HG02623 (cell line): Measurements from ENCODE around the gene MAN1A2.

Source experiments
- ATAC-seq: cut with Tn5 transposase; IDR thresholded peaks from one replicate; pipeline ENCODE4 v1.9.1; 2021; ENCODE audit warnings: moderate library complexity; ENCODE audit not compliant: unreplicated experiment

MAN1A2 gene

DNA sequence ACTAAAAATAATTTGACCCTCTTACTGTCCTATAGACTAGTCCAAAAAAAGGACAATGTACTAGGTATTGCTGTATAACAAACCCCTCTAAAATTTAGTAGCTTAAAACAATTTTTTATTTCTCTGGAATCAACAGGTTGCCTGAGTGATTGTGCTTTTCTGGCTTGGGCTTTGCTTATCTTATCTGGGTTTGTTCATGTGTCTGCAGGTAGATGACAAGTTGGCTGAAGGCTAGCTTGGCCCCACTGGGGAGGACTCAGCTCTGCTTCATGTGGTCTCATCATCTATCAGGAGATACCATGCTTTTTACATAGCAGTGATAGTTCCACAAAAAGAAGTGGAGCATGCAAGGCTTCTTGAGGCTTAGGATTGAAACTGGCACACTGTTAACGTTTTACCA, 114.2 kb downstream of the MAN1A2 start:
- no peak for ATAC-seq

DNA sequence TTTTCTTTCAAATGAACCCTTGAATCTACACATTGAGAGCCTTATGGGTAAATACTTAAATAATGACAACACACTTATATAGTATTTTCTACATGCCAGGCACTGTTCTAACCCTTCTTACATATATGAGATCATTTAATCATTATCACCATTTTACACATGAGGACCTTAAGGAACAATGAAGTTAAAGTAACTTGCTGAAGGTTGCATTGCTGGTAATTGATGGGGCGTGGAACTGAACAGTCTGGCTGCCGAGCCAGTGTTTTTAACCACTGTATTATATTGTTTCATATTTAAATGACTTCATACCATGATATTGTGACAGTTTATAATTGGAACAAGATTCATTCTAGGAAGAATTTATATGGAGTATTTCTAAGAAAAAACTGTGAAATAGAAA, 126.7 kb downstream of the MAN1A2 start:
- ATAC-seq = no peak

DNA sequence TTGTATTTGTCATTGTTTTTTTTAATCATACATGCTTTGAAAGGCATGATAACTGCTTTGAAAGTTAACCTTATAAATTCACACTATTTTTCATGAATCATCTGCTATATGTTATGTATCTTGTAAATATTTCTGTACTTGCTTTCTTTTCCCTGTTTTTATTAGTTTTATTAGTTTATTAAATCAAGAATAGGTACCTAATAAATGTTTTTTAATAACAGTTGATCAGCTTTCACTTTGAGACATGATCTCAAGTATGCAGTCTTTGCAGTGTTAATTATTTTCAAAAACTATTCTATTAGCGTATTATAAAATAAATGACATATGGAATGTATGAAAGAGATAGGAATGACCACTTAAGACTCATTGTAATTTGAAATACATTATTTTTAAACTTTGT, 127.8 kb downstream of the MAN1A2 start:
- ATAC-seq = no peak

DNA sequence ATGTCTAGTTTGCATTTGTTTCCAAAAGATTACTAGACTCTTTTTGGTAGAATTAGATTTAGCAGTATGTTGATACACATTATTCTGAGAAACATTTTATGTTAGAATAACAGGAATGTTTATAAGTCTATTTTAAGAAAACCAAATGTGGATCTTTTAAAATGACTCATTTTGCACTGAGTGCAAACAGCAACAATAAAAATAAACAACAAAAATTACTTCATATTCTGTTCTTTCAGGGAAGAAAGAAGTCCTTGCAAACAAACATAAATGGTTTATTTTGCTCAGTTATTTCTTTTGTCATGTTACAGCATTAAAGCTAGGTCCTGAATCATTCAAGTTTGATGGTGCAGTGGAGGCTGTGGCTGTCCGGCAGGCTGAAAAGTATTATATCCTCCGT, 131.8 kb downstream of the MAN1A2 start:
- no peak for ATAC-seq

DNA sequence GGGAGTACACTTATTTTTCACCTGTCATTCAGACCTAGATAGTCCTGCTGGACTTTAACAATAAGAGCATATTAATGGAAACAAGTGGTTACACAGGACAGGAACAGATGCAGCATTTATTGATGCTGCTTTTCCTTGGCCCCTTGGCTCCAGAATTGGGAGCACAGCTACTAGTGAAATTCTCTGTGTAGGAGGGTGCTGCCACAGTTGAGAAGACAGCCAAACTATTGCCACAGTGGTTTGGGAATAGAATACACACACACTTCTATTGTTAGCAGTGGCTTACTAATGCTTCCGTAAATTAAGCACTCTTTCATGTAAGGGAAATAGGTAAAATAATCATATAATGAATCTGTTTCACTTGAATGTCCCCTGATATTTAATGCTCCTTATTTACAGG, 133.3 kb downstream of the MAN1A2 start:
- ATAC-seq = no peak

DNA sequence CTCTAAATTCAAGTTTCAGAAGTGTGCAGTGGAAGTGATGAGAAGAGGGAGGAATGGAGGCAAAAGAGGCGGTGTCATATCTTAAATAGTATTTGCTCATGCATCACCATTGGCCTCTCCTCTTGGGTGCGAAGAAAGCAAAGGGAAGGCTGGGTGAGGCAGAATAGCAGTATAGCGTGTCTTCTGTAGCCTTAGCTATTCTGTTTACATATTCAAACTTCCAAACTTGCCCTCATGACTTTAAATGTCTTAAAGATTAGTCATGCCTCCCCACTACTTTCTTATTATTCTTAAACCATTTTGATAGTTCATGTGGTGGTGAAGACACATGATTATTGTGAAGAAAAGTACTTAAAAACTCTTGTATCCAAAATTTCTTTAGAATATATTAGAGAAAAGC, 134.0 kb downstream of the MAN1A2 start:
- no peak for ATAC-seq

DNA sequence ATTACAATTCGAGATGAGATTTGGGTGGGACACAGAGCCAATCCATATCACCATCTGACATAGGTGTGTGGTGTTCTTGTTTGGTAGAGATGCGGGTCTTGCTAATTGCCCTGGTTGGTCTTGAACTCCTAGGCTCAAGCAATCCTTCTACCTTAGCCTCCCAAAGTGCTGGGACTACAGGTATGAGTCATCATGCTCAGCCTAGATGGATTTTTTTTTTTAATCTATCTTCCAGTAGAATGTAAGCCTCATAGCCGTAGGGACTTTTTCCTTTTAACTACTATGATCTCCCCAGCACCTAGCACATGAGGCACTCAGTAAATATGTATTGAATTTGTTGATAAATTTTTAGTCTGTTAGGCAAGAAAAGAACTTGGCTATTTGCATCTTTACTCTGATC, 144.0 kb downstream of the MAN1A2 start:
- no peak for ATAC-seq

DNA sequence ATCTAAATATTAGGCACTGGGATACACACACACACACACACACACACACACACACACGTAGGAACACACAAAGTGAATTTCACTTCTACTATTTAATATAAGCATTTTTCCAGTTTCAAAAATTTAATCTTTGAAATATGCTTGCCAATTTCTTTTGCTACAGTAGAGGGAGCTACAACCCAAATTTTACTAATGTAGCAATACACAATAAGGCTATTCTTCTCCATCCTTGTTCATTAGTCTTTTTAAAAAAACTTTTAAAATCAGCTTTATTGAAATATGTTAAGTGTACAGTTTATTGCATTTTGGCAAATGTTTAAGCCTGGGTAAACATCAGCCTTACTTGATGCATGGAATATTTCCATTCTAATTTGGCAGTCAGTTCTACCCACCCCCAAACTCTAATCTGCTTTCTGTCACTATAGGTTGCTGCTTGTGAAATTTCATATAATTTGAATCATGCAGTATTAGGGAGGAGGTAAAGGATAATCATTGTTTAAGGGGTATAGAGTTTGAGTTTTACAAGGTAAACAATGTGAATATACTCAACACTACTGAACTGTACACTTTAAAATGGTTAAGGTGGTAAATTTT, 145.6 kb downstream of the MAN1A2 start:
- no peak for ATAC-seq

DNA sequence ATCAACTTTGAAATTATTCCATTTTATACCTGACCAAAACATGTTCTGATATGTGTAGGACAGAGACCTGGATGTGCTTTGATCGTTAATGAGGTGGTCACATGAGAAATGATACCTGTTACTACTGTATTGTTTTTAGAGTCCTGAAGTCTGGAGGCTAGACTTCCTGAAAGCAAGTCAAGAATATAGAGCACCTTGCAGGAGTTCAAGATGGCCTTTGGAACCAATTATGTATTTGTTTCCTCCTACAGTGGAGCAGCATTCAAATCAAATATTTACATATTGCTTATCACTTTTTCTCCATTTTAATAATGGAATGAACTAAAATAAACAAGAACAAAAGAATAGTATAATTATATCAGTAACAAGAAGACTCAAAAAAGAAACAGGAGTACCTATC, 155.9 kb downstream of the MAN1A2 start:
- ATAC-seq = no peak

DNA sequence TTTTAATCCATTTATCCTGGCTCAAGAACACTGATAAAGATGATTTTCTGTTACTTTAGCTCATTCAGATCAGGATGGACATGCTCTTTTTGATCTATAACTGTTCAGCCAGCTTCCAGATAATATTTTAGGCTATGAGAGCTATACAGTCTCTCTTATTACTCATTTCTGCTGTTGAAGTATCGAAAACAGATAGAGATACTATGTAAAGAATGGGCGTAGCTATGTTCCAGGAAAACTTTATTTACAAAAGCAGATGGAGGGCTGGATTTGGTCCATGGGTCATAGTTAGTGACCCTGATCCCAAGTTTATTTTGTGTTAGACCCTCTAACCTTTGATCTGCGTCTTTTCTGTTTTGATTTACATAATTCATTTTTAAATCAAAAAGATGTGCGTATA, 159.8 kb downstream of the MAN1A2 start:
- ATAC-seq = no peak

DNA sequence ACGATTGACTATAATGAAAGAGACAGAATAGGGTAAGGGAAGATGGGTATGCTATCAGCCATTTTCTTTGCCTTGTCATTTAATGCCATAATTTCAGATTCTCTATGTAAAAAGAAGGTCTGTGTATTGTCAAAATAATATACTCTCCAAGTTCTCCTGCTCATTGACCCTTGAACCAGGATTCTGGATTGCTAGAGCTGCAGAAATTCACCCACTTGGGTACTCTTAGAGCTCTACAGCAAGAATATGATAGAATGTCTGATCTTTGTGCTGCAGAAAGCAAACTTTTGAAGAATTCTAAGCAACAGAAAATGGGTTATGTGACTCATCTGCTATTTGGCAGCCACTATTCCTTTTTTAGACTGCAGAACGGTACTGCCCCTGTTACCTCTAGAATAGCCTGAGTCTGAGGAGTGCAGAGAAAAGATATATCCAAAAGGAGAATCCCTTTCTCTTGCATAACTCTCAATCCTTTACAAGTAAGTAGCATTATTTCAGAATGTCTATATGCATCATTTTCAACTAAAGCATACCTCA, 160.4 kb downstream of the MAN1A2 start:
- no peak for ATAC-seq

DNA sequence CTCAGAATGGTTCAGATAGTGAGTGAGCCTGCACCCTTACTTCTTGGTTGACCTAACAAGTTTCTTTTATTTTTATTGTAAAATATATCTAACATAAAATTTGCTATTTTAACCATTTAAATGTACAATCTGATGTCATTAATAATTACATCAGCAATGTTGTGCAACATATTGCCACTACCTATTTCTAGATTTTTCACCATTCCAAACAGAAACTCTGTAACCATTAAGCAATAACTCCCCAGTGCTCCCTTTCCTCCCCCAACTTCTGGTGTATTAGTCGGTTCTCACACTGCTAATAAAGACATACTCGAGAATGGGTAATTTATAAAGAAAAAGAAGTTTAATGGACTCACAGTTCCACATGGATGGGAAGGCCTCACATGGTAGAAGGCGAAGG, 162.4 kb downstream of the MAN1A2 start:
- no peak for ATAC-seq

DNA sequence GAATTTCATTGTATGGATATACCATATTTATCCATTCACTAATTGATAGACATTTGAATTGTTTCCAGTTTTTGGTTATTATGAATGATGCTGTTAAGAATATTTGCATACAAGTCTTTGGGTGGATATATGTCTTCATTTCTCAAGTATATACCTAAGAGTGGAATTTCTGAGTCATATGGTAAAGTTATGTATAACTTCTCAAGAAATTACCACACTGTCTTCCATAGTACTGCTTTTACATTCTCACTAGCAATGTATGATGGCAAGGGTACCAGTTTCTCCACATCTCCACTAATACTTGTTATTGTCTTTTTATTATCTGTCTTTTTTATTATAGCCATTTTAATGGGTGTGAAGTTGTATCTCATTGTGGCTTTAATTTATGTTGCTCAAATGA, 164.0 kb downstream of the MAN1A2 start:
- ATAC-seq = no peak

DNA sequence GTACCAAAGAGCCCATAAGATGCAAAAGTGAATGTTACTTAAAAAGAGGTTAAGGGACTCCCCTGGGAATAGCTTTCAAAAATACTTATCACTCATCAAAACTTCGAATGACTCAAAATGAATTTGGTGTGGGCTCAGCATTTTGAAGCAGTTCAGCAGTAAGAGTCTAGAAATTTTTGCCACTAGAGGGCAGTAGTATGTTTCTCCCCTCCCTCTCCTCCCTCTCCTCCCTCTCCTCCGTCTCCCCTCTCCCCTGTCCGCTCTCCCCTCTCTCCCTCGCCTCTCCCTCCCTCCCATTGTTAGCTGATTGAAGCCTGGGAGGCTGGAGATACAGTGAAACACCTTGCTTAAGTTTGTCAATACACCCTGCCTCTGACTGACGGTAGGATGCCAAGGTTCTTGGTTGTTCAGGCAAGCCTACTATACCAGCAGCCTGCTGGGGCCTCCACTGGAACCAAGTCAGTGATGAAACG, 167.8 kb downstream of the MAN1A2 start:
- ATAC-seq = no peak

DNA sequence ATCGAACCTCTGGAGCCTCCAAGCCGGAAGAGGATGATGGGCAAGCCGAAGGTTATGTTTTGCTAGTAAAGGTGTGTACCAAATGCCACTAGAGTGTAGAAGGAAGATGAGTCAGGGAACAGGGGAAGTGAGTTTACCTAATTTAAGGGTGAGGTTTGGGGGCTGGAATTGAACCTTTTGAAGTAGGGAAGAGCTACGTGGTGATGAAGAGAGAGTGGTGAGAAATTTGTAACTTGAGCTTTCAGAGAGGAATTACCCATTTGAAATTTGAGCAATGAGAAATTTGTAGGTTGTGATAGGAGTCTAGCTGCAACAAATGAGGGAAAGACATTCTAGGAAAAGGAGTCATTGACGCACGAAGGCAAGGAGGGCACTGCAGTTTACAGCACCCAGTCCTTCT, 168.6 kb downstream of the MAN1A2 start:
- ATAC-seq = no peak

DNA sequence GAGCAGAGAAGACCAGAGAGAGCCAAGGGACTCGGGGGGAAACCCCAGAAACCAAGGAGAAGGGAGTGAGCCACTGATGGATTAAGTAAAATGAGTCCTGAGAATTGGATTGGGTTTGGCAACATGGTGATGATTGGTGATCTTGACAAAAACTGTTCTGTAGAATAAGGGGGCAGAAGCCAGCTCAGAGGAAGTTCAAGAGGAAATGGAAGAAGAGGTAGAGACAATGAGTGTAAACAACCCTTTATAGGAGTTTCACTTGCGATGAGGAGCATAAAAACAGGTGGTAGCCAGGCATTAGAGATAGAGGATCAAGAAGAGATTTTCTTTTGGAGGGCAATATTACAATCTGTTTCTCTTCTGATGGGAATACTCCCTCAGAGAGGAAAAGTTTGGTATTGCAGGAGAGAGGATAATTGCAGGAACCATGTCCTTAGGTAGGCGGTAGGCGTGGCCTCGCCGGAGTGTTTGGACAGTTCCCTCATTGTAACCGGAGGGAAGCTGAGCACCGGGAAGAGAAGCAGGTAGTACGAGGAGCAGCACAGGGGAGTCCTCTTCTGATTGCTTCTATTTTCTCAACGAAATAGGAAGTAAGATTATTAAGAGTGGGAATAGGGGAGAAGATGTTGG, 170.2 kb downstream of the MAN1A2 start:
- ATAC-seq = no peak

DNA sequence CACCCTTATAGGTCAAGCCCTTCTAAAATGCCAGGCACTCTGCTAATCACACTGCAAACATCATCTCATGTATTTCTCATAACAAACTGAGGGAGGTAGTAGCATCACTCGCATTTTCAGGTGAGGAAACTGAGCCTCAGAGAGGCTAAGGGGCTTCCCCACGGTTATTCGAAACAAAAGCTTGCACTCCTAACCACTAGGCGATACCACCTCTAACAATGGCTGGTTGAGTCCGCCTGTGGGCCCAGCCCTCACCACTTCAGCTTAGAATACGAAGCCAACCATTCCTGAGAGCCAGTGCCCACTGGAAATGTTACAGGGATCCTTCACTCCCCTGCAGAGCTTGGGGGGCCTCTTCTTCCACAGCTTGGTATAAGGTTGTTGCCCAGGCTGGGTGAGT, 173.3 kb downstream of the MAN1A2 start:
- ATAC-seq = no peak

DNA sequence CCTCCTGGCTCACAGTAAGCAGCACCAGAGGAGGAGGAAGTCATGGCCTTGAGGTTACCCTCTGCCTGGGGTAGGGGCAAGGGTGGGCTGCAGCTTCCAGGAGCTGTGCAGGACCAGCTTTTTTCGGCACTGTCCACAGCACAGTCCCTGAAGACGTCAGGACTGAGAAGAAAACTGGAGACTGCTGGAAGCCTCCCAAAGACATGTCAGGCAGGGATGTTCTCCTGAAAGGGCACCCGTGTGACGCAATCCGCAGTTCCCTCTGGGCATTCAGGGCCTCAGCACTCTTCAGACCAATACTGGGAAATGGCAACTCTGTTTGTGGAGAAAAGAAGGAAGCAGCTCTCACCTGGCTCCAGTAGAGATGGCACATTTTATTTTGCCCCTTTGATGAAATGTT, 173.8 kb downstream of the MAN1A2 start:
- ATAC-seq = no peak

DNA sequence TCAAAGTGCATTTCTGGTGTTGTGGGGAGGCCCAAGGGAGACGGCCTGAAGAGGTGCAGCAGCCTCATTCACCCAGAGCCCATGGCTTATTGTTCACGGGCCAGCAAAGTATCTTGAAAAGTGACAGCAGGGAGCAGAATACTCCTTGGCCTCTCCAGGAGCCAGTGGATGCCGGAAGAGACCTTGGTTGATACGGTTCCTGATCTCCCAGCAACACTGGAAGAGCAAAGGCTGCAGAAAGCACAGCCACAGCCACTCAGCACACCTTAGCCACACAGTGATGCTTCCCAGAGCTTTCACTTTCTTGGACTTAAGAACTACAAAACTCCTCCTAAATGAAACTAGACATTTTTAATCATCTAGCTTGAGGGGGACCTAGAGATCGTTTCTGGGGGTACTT, 174.3 kb downstream of the MAN1A2 start:
- no peak for ATAC-seq

DNA sequence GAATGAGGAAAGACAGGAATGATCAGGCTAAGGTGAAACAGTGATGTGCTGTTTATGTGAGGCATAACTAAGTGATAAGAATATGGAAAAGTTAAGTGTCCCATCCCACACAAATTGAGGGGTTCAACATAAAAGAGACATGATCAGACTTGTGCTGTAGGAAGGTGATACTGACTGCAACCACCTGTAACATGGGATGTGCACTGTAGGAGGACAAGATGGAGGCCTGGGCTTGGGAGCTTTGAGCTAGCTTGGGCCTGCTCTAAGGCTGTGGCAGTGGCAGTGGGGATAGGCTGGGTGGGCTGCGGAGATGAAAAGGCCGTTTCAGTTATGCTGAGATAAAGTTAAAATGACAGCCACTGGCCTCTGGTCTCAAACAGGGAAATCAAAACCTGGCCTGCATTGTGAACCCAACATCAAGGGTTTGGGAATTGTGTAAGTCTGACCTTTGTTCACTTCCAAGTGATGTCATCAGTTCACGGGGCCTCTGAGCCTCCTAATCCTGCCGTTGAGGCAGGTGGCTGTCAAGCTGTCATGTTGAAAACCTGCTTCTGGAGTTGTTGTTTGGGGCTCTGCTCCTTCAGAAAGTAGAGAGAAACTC, 177.4 kb downstream of the MAN1A2 start:
- ATAC-seq = no peak

DNA sequence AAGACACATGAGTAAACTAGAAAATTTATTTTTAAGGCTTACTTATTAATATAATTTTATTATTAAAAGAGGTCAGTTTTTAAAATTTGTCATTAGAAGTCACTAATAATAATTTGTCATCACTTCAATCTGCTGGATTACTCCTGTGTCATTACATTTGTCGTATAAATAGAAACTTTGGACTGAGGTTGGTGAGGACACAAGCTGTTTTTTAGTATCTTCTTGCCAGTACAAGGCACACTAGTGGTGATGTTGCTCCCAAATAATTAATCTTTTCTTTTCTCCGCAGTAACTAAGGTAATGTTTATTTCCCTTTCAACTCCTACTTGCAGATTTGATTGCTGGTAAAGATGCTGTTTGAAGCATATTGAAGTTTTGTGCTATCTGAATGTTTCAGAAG, 179.2 kb downstream of the MAN1A2 start:
- no peak for ATAC-seq

DNA sequence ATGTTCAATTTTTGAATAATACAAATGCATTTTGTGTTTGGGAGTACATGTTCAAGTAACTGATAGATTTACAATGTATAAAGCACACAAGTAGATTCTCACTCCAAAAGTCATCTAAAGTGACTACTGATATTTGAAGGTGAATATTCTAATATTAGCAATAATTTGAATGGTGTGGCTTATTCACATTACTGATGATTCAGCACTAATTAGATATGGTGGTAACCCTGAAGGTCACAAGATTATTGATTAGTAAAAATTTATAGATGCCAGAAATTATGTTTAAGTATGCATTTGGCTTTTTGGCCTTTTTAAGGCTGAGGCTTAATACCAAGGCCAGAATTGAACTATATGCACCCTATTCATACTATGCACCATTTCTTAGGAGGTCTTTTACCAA, 186.2 kb downstream of the MAN1A2 start:
- ATAC-seq = no peak
